Brain pericyte (primary cell): ENCODE results near the gene STRN.
"Not testable (repeated sequence)": the region's sequence is repeated elsewhere in the genome, so short reads cannot be mapped to it uniquely, and the experiment has no call there.

Experiments used
- DNase-seq: peaks from one replicate; pipeline ENCODE4 v3.0.0-alpha.2; 2012; ENCODE audit warnings: low read depth, low spot score

The STRN gene

DNA sequence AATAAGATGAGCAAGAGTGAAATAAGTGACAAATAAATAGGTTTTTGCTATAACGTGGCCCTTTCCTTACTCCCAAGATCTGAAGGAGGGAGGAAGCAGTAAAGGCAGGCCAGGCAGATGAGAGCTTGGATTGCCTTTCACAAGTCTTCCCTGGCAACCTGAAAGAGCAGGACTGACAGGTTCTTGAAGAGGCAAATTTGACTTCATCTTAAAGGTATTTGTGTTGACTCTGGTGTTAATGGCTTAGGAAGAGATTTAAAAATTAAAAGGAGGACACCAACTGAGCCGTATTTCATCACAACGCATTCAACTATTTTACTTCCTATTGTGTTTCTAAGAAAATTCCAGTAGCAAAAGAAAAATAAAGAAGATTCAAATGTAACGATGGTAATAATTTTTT, 3.2 kb downstream of the STRN start:
- no peak for DNase-seq

DNA sequence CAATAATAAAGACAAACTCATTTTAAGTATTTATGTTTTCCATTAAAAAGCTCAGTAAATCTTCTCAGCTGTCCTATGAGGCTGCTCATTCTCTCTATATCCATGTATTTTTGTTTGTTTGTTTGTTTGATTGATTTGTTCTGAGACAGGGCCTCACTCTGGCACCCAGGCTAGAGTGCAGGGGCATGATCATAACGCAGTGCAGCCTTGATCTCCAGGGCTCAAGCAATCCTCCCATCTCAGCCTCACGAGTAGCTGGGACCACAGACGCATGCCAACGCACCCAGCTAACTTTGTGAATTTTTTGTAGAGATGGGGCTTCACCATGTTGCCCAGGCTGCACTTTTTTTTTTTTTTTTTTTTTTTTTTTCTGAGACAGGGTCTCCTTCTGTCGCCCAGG, 5.6 kb downstream of the STRN start:
- DNase-seq, result no peak

DNA sequence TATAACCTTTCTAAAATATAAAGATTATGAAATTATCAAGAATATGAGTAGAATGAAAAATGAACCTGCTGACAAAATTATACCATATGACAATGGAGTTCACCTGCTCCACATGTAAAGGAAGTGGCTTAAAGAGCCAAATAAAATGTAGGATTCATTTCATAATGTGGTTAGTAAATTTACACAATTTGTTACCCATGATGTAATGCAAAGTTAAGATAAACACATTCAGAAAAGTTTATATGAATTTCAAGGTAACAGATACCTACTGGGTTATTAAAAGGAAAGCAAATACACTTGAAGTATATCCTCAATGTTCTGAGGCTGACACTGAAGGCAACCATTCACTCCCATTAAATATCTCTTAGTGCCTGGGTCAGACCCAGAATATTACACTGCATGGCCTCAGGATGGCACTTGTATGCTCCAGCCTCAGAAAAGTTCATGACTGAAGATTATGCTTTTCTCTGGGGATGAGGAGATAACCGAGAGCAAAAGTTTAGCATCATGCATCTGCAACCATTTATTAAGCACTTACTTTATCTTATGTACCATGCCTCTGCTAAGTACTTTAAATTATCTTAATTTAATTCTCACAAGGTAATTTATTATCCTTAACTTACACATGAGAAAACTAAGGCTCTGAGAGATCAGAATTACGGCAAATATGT, 6.2 kb downstream of the STRN start:
- DNase-seq, result no peak

DNA sequence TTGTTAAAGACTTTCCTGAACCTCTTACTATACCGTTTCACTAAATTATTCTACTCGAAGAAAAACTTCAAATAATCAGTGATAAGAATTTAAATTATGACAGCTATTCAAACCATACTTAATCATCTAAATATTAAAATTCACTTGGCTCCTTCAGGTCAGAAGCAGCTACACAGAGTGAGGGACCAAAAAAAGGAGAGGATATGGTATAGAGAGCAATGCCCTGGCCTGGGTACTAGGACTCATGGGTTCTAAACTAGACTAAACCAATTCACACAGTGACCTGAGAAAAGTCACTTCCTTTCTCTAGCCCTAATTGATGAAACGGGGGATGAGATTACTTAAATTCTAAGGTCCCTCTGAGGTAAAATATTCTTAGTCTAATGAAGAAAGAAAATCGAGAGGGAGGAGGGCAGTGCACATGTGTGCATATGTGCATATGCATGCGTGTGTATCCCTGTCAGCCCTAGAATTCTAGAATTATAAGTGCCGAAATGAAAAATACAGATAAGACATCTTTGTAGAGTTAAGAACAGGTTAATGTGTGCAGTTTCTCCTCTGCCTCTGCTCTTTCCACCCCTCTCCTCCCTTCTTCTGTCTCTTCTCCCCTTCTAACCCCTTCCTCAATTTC, 11.2 kb downstream of the STRN start:
- DNase-seq, result no peak

DNA sequence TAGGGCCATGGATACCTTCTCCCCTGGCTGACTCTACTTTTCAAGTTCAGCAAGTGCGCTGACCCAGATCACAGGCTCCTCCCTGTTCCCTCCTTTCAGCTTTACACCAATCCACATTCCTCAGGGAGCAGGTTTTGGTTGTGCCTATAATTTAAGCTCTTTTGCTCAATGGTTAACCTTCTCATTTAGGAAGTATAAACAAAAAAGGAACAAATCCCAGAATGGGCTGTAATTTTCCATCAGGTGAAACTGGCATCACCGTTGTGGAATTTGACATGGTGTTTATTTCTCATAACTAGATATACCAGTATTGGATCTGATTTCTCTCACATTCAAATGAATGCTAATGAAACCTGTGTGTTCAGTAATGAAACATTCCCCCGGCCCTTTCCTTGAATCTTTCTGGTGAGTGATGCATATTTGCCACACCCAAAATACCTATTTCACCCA, 13.6 kb downstream of the STRN start:
- no peak for DNase-seq

DNA sequence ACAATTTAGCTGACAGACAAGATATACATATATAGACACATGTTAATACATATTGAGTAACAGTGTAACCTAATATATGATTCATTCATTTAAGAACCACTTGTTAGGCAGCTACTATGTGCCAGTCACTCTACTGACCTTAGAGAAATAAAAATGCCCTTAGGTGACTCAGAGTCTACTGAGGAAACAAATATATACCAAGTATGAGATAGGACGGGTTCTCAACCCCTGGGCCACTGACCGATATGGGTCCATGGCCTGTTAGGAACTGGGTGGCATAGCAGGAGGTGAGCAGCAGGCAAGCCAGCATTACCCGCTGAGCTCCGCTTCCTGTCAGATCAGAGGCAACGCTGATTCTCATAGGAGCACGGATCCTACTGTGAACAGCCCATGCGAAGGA, 14.8 kb downstream of the STRN start:
- DNase-seq, result no peak

DNA sequence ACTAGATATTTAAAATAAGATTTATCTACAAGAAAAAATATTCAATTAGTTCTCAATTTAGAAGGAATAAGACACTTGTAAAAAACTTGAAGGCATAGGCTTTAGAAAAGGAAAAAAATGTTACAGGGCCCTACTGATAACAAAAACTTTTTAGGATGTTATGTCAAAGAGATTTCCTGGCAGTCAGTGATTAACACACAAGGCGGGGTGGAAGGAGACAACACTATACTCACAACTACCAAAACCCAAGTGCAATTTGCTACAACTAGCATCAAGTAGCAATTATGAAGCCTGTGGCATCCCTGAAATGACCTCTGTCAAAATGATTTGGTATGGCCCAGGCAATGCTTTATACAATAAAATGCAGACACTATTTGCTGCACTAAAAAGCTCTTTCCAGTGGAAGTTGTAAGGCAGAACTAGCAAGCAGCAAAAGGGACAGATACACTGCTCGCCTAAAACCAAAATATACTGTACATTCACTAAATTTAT, 15.3 kb downstream of the STRN start:
- no peak for DNase-seq

DNA sequence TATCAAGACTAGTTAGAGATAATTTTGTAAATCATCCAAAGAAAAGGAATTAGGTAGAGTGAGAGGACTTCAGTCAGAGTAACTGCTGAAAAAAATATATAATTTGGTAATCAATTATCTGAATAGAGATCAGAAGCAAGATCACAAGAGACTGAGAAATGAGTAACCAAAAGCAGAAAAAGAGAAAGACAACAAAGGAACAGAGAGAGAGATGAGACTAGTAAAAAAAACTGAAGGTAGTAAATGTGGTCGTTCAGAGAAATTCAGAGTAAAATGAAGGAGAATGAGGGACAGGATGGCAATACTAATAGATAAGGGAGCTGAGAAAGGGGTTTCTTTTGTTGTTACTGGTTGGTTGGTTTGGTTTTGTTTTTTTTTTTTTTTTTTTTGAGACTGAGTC, 16.5 kb downstream of the STRN start:
- no peak for DNase-seq

DNA sequence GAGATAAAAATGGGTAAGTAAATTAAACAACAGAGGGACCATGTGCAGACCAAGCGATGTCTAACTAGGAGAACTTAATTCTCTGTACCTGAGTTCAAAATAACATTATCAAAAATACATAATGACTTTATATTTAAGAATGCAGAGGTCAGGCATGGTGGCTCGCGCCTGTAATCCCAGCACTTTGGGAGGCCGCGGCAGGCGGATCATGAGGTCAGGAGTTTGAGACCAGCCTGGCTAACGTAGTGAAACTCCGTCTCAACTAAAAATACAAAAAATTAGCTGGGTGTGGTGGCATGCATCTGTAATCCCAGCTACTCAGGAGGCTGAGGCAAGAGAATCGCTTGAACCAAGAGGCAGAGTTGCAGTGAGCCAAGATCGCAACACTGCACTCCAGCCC, 21.1 kb downstream of the STRN start:
- DNase-seq, result not testable (repeated sequence)

DNA sequence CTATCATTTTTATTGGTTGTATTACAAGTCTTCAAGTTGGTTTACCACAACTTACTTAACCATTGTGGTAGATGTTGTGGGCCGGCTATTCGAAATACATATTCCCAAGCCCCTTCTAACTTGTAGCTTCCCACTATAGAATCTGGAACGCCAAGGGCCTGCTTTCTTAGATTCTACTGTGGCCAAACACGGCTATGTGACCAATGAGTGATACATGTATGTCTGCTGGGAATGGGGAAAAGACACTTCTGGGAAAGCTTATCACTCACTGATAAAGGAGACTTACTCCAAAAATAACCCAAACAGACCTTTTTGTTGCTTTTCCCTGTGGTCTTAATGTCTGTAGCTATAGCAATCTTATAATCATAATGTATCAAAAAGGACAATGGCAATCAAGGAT, 24.5 kb downstream of the STRN start:
- no peak for DNase-seq

DNA sequence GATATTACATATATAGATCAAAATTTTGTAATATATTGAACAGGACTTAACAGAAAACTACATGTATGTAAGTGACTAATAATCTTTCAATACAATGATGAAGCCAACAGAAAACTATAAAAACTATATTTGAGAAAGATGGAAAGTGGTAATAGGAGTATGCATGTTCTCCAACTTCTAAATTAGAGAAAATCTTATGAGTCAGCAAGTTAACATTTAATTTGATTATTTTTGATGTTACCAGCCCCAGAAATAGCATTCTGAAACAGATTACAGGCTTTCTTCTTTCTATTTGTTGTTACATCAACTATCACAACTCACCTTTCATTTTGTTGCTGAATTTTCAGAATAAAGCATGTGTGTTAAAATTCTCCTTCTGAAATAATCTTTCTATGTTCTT, 29.8 kb downstream of the STRN start:
- DNase-seq, result not testable (repeated sequence)

DNA sequence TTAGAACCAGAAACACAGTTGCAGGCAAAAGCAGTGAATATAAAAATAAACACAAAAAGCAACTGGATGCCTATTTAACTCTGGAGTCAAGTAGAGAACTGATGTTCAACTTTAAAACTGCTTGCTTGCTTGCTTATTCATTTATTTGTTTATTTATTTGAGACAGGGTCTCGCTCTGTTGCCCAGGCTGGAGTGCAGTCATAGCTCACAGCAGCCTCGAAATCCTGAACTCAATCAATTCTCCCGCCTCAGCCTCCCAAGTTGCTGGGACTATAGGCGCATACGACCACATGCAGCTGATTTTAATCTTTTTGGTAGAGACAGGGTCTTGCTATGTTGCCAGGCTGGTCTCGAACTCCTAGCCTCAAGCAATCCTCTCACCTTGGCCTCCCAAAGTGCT, 34.6 kb downstream of the STRN start:
- DNase-seq, result not testable (repeated sequence)

DNA sequence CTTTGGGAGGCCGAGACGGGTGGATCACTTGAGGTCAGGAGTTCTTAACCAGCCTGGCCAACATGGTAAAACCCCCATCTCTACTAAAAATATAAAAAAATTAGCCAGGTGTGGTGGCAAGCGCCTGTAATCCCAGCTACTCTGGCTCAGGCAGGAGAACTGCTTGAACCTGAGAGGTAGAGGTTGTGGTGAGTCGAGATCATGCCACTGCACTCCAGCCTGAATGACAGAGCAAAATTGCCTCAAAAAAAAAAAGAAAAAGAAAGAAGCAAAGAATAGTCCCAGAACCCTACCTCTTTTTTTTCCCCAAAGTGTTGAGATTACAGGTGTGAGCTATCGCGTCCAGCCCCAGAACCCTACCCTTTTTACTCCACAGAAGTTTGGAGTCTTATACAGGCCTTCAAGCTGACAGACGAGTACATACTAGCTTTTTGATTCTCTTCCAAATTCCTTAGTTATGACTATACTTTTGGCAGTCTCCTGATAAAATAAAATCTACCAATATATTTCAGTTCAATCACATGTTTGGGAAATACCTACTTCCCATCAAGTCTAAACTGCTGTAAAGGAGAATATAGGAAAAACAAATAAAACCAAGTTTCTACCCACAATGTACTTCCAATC, 35.4 kb downstream of the STRN start:
- not testable (repeated sequence) for DNase-seq

DNA sequence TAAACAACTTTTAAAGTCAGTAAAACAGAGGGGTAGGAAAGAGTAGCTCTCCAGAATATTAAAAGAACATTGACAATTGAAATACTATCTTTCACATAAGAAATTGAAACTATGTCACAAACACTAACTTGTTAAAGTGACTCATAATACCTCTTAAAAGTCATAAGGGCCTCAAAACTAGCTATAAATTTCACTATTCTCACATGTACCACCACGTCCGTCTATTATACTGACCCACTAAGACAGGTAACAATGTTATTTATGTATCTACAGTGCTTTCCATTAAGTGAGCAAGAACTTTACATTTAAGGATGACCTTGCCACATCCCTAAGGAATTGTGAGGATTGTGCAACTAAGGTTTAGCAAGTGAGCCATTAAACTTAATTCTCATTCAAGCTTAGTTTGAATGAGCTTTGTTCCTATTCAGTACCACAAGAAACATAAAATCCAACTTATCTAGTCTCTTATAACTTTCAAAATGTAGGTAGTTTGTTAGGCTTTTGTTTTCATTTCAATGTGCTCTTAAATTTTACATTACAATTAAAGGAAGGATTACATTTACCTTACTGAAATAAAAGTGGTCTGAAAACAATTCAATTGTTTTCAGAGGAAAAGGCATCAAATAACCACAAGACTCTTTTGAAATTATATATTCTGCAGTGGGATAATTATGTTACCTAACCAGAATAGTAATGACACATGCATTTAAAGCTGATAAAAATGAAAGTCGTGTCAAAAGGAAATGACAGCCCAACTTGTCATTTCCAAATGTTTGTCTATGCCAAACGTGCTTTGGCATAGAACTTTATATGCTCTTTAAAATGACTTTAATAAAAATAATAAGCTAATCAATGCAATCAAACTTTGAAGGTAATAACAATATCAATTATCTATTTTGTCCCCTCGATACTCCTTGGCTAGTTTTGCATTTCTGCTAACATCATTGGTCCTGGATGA, 39.9 kb downstream of the STRN start:
- not testable (repeated sequence) for DNase-seq

DNA sequence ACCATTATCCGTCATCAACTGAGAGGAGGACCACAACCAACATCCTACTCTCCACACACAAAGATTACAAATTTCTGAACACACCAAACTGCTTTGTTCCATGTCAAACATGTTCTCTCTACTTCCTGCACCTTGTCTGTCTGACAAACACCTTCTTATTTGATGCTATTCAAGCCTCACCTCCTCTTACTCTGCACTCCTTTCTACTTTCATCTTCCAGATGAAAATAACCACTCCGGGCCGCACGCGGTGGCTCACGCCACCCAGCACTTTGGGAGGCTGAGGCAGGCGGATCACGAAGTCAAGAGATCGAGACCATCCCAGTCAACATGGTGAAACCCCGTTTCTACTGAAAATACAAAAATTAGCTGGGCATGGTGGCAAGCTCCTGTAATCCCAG, 43.7 kb downstream of the STRN start:
- not testable (repeated sequence) for DNase-seq

DNA sequence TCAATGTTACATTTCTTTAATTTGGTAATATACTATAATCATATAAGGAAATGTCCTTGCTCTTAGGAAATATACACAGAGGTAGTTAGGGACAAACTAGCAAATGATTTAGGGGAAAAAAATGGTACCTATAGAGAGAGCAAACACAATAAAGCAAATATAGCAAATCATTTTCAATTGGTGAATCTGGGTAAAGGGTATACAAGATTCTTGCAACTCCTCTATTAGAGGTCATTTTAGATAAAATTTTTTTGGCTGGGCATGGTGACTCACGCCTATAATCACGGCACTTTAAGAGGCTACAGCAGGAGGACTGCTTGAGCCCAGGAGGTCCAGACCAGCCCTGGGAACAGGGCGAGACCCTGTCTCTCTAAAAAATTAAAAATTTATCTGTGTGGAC, 44.4 kb downstream of the STRN start:
- no peak for DNase-seq

DNA sequence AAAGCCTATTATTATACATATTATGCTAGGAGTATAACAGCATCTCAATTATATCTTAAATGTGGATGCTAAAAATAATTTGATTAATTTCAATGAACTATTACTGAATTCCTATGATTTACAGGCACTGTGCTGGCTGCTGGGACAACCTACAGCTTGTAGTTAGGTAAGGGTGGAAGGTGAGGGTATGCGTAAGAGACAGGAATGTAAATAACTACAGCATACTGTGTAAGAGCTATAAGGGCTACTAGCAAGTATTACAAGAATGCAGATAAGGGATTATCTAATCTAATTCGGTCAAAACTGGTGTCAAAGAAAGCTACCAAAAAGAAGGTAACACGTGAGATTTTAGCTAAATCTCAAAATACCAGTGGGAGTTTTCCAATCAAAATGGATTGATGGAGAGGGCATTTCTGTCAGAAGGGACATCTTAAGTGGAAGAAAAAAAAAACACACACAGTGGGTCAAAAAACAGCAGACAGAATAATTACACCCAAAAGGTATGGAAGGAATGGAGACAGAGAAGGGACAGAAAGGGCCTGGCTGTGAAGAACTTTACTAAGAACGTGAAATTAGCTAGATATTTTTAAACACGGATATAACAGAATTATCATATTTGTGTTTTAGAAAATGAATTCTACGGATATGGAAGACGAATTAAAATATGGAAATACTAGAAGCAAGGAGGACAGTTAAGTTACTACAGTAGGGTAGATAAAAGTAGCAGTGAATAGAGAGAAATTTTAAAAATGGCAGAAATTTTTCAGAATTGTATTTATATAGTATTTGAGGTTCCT, 47.1 kb downstream of the STRN start:
- no peak for DNase-seq

DNA sequence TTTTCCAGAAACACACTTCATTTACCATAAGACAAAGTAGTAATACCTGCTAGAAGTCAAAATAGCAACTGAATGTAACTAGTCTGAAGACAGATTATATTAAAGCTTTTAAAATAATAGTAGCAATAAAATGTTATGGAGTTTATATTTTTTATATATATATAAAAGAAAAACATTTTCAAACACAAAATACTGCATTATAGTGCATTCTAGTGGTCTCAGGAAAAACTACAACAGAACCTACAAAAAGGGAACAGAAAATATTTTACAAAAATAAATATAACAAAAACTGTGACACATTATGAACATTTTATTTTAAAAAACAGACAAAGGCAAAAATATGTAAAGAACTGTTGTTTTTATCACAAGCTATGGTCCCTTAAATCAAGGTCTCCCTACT, 48.0 kb downstream of the STRN start:
- no peak for DNase-seq

DNA sequence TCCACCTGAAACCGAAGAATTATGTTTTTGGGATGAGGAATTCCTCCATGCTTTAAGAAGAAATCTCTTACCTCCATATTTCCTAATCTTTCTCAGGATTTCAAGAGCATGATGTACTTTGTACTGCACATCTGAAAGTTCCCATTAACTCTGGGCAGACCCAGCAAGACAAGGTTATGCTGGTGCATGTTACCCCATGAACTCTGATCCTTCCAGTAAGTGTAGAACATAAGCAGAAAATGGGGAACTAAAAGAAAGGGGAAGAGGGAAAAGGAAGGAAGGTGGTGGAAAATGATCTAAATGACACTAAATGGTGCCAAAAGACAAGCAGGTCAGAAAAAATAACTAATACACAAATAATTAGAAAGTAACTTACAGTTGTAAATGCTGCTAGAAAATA, 50.7 kb downstream of the STRN start:
- no peak for DNase-seq

DNA sequence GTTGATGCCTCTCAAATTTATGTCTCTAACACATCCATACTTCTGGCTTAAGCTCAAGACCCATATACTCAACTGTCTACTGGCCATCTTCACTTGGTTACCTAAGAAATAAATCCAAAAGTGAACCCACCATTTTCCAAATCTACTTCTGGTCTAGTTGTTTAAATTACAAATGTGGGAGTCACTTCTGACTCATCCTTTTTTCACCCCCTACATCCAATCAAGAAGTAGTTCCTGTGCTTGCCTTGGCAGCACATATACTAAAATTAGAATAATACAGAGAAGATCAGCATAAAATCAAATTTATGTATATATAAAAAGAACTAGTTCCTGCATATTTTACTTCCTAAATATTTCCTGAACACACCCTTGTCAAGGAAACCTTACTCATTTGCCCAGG, 53.6 kb downstream of the STRN start:
- no peak for DNase-seq

DNA sequence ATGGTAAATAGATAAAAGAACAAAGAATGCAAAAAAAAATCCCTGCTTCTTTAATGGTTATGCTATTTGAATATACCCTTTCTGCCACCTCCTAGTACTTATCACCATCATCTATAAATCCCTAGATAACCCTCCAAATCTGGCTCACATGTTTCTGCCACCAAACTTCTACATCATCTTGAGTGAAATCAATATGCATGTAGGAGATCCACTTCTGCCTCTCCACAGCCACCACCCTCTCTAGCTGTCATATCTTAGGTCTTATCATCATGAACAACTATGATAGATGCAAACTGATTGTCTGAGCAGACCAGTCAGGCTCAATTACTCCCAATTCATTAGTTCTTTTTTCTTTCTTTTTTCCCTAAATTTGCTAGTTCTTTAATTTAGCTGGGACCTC, 55.3 kb downstream of the STRN start:
- no peak for DNase-seq
